ENCODE results near the gene FKBP6. TPM values are rescaled to one million over a fixed set of nuclear protein-coding genes. Genes with fewer than 3 reads are reported as not detected.

The FKBP6 gene
- total and polyA plus RNA-seq, 10 donors, result 0.15 to 0.51 (median 0.24) TPM; not detected in 7

DNA sequence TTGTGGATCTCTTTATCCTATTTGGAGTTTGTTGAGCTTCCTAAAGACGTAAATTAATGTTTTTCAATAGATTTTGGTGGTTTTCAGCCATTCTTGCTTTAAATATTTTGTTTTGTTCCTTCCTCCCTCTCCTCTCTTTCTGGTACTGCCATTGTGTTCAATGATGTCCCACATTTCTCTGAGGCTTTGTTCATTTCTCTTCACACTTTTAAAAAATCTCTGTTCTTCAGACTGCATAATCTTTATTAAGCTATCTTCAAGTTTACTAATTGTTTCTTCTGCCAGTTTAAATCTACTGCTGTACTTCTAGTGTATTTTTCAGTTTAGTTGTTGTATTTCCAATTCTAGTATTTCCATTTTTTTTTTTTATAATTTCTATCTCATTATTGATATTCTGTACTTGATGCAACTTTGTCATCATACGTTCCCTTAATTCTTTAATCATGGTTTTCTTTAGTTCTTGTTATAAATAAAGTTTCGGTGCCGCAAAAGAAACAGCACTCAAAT, 60.0 kb downstream of the FKBP6 start:
- no peak for DNase-seq
- Histone ChIP-seq H3K9me3 (peaks cover 17 to 83% (median 57%) of the 10 kb centered on the region in 8 donors), H3K4me3 (no peak overlapping the region), H3K4me1 (no peaks in the 10 kb centered on the region), H3K36me3 (no peaks in the 10 kb centered on the region), H3K27ac (no peak overlapping the region), H3K27me3 (replicated peaks in 1 of 7) (no peaks in the 10 kb centered on the region)
- WGBS, 5 donors, result 86 to 98% (median 91%) methylated on average over 4 of the region's 4 CpGs
- intact Hi-C loops (cut with DNase I; ENCODE audit: low total_unique reads), result no loop called here
- TF ChIP-seq POLR2AphosphoS5 (IDR thresholded peaks at IDR 0.05) (no peak), POLR2A (IDR thresholded peaks at IDR 0.05) (no peak)
- TF ChIP-seq, protein P1, sequence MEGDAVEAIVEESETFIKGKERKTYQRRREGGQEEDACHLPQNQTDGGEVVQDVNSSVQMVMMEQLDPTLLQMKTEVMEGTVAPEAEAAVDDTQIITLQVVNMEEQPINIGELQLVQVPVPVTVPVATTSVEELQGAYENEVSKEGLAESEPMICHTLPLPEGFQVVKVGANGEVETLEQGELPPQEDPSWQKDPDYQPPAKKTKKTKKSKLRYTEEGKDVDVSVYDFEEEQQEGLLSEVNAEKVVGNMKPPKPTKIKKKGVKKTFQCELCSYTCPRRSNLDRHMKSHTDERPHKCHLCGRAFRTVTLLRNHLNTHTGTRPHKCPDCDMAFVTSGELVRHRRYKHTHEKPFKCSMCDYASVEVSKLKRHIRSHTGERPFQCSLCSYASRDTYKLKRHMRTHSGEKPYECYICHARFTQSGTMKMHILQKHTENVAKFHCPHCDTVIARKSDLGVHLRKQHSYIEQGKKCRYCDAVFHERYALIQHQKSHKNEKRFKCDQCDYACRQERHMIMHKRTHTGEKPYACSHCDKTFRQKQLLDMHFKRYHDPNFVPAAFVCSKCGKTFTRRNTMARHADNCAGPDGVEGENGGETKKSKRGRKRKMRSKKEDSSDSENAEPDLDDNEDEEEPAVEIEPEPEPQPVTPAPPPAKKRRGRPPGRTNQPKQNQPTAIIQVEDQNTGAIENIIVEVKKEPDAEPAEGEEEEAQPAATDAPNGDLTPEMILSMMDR (IDR thresholded peaks at IDR 0.05 in 8 of 11, conservative IDR thresholded peaks at IDR 0.05 in 3 of 11), result no peak

DNA sequence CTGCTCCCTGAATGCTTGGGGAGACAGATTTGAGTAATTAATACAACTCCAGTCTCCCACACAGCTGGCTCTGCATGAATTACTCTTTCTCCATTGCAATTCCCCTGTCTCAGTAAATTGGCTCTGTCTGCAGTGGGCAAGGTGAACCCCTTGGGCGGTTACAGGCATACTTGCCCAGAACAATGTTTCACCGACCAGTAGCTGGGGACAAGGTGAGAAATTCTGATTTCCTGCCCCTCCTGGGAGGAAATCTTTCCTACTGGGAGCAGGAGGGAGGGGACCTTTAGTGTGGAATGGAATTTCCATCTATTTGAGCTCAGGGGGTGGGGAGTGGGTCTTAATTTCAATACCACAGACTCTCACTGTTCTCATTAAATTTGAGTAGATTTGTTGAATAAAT, 63.4 kb downstream of the FKBP6 start:
- H3K27ac ChIP-seq, result no peak overlapping the region
- WGBS, 5 donors, result 62 to 69% (median 64%) methylated on average over 2 of the region's 2 CpGs
- H3K36me3 ChIP-seq, result no peaks in the 10 kb centered on the region
- H3K4me3 ChIP-seq, result no peak overlapping the region
- DNase-seq, result no peak
- intact Hi-C loops (cut with DNase I; ENCODE audit: low total_unique reads), result no loop called here
- no peaks in the 10 kb centered on the region for H3K4me1 ChIP-seq
- H3K9me3 ChIP-seq, result peaks cover 17 to 53% (median 40%) of the 10 kb centered on the region in 8 donors
- peaks cover 0 to 6% (median 0%) of the 10 kb centered on the region in 7 donors for H3K27me3 ChIP-seq (replicated peaks in 1 of 7)
- TF ChIP-seq, protein P1 (IDR thresholded peaks at IDR 0.05 in 8 of 11, conservative IDR thresholded peaks at IDR 0.05 in 3 of 11), result no peak
- no peak for TF ChIP-seq POLR2AphosphoS5 (IDR thresholded peaks at IDR 0.05)
- no peak for TF ChIP-seq POLR2A (IDR thresholded peaks at IDR 0.05)

DNA sequence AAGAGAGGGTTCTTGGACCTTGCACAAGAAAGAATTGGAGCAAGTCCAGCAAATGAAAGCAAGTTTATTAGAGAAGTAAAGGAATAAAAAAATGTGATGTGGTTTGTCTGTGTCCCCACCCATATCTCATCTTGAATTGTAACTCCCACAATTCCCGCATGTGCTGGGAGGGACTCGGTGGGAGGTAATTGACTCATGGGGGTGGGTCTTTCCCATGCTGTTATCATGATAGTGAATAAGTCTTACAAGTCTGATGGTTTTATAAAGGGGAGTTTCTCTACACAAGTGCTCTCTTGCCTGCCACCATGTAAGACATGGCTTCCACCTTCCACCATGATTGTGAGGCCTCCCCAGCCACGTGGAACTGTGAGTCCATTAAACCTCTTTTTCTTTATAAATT, 66.5 kb downstream of the FKBP6 start:
- H3K27ac ChIP-seq, result no peak overlapping the region
- H3K36me3 ChIP-seq, result no peaks in the 10 kb centered on the region
- peaks cover 0 to 23% (median 9%) of the 10 kb centered on the region in 8 donors for H3K9me3 ChIP-seq
- WGBS, 5 donors, result 59 to 82% (median 77%) methylated on average over 3 of the region's 3 CpGs
- DNase-seq, result no peak
- H3K4me3 ChIP-seq, result no peak overlapping the region
- H3K4me1 ChIP-seq, result no peaks in the 10 kb centered on the region
- intact Hi-C loops (cut with DNase I; ENCODE audit: low total_unique reads), result no loop called here
- H3K27me3 ChIP-seq (replicated peaks in 1 of 7), result peaks cover 0 to 6% (median 0%) of the 10 kb centered on the region in 7 donors
- TF ChIP-seq POLR2A (IDR thresholded peaks at IDR 0.05) (no peak), POLR2AphosphoS5 (IDR thresholded peaks at IDR 0.05) (no peak)
- TF ChIP-seq, protein P1 (IDR thresholded peaks at IDR 0.05 in 8 of 11, conservative IDR thresholded peaks at IDR 0.05 in 3 of 11), result no peak

DNA sequence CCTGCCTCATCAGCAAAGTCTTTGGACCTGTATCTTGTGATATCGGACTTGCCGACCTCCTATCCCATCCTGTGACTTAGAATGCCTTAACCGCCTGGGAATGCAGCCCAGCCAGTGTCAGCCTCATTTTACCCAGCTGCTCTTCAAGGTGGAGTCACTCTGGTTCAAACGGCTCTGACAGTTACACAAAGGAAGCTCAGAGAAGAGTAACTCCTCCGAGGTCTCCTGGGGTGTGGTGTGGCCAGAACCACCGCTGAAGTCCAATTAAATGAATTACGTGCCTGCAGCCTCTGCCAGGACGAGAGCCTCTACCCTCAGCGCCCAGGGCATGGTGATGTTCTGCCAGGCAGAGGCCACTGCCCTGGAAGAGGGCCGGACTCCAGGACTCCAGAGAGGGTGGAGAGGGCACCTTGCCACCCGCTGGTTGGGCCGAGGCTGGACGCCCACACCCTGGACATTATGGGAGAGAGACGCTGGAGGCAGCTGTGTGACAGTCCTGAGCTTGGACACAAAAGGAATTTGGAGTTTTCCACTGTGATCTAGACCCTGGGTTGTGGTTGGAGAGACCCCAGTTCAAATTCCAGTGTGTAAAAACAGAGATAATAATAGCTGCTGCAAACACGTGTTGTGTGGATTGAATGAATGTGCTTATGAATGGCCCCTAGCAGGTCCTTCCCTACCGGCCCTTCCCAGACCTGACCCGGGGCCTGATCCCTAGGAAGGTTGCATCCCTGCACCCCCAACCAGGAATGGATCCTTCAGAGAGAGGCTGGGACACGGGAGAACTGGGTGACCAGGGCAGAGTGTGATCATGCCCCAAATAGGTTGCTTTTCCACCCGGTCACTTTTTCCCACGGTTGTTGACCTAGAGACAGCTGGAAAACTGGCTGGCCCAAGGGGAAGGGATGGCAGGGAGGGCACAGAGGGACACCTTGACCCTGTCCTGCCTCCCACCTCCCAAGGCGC, 67.9 kb downstream of the FKBP6 start:
- Histone ChIP-seq H3K4me1 (no peaks in the 10 kb centered on the region), H3K4me3 (no peak overlapping the region), H3K9me3 (peaks cover 0 to 9% (median 0%) of the 10 kb centered on the region in 8 donors), H3K27ac (no peak overlapping the region), H3K36me3 (no peaks in the 10 kb centered on the region), H3K27me3 (replicated peaks in 1 of 7) (peaks cover 0 to 6% (median 0%) of the 10 kb centered on the region in 7 donors)
- intact Hi-C loops (cut with DNase I; ENCODE audit: low total_unique reads), result no loop called here
- 78 to 92% (median 85%) methylated on average over 17 to 21 of the region's 21 CpGs for WGBS, 5 donors
- TF ChIP-seq POLR2AphosphoS5 (IDR thresholded peaks at IDR 0.05), result no peak
- TF ChIP-seq POLR2A (IDR thresholded peaks at IDR 0.05), result no peak
- TF ChIP-seq, protein P1 (IDR thresholded peaks at IDR 0.05 in 8 of 11, conservative IDR thresholded peaks at IDR 0.05 in 3 of 11), result no peak
- no peak for DNase-seq

All from spleen (tissue), 11 donors.